ENCODE results near the gene PORCN.
A peak's percentile ranks its signal among the peaks of the same experiment; 100 is the strongest.
"Not testable (repeated sequence)": the region's sequence is repeated elsewhere in the genome, so short reads cannot be mapped to it uniquely, and the experiment has no call there.

The PORCN gene

GRCh38 chrX:48539345-48540027 lies 30.7 kb downstream of the PORCN start, which contains the start of gene TBC1D25:
Gene TBC1D25, plus strand, starts transcription at chrX:48539714. Its CDS starts 84 bp downstream, at chrX:48539798.
- DNase-seq = peak; percentile 32 to 95 (median 87)

GRCh38 chrX:48540028-48540375 lies 31.2 kb downstream of the PORCN start:
- DNase-seq = peak in 22 of 58 donors; percentile 1 to 46 (median 26)

GRCh38 chrX:48540480-48540879 lies 31.7 kb downstream of the PORCN start:
- no peak for DNase-seq

GRCh38 chrX:48541140-48541814 lies 32.5 kb downstream of the PORCN start:
- DNase-seq = no peak

- DNase-seq = no peak
Measured at GRCh38 chrX:48548871-48549270, 40.1 kb downstream of the PORCN start.

GRCh38 chrX:48555731-48556325 lies 47.0 kb downstream of the PORCN start:
- not testable (repeated sequence) for DNase-seq

- DNase-seq = no peak
Measured at GRCh38 chrX:48558271-48558670, 49.5 kb downstream of the PORCN start.

GRCh38 chrX:48559636-48560035 lies 50.8 kb downstream of the PORCN start:
- DNase-seq = no peak

- no peak for DNase-seq
Measured at GRCh38 chrX:48560056-48560455, 51.3 kb downstream of the PORCN start.

- no peak for DNase-seq
Measured at GRCh38 chrX:48560681-48561080, 51.9 kb downstream of the PORCN start.

GRCh38 chrX:48569958-48570357 lies 61.2 kb downstream of the PORCN start:
- no peak for DNase-seq
